ENCODE data around the gene COG5.

DNA sequence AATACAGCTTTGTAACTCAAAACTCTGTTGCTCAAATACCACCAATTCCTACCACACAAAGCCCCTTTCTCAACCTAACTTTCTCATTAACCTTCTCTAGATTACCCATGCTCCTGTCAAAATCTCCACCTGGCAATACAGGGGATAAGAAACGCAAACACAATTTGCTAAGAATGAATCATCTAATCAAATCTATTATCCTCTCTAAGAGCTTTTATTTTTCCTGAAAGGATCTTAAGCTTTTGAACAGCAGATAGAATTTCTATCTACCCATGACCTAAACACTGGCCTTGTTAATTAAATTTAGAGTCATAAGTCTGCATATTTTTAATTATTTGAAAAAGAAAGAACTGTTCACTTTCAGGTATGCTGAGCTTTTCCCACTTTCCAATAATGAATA is 296.6 kb downstream of the COG5 start:
- TF ChIP-seq RARB (CRISPR knock-in tag; IDR thresholded peaks at IDR 0.05) (no peak), POU6F1 (CRISPR knock-in tag; IDR thresholded peaks at IDR 0.05; ENCODE audit: borderline replicate concordance, low read depth) (no peak; the same call in 1 of the 2 replicates), ZNF70 (CRISPR knock-in tag; IDR thresholded peaks at IDR 0.05) (no peak)
- TF ChIP-seq, protein P1, sequence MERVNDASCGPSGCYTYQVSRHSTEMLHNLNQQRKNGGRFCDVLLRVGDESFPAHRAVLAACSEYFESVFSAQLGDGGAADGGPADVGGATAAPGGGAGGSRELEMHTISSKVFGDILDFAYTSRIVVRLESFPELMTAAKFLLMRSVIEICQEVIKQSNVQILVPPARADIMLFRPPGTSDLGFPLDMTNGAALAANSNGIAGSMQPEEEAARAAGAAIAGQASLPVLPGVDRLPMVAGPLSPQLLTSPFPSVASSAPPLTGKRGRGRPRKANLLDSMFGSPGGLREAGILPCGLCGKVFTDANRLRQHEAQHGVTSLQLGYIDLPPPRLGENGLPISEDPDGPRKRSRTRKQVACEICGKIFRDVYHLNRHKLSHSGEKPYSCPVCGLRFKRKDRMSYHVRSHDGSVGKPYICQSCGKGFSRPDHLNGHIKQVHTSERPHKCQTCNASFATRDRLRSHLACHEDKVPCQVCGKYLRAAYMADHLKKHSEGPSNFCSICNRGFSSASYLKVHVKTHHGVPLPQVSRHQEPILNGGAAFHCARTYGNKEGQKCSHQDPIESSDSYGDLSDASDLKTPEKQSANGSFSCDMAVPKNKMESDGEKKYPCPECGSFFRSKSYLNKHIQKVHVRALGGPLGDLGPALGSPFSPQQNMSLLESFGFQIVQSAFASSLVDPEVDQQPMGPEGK (CRISPR knock-in tag; IDR thresholded peaks at IDR 0.05; ENCODE audit: borderline replicate concordance), result peak; percentile 46; the same call in 1 of the 2 replicates
